H4 (cell line): ENCODE results near the gene ITGB8. TPM values are rescaled to one million over a fixed set of nuclear protein-coding genes. Genes with fewer than 3 reads are reported as not detected.
A peak's percentile ranks its signal among the peaks of the same experiment; 100 is the strongest.
"Not testable (repeated sequence)": the region's sequence is repeated elsewhere in the genome, so short reads cannot be mapped to it uniquely, and the experiment has no call there.

Experiments
- DNase-seq: peaks from one replicate; pipeline ENCODE4 v3.0.0-alpha.2; 2015; ENCODE audit warnings: low spot score
- total RNA-seq: library from RNA; depleted of rRNA; stranded (reverse); fragments of >200 nt; shearing (Covaris generic); gene quantifications from 2 replicates; pipeline ENCODE4 v1.2.3, GENCODE V29; 2014

Gene ITGB8
- total RNA-seq, 1 experiment from 2014 or later: 107 TPM

DNA sequence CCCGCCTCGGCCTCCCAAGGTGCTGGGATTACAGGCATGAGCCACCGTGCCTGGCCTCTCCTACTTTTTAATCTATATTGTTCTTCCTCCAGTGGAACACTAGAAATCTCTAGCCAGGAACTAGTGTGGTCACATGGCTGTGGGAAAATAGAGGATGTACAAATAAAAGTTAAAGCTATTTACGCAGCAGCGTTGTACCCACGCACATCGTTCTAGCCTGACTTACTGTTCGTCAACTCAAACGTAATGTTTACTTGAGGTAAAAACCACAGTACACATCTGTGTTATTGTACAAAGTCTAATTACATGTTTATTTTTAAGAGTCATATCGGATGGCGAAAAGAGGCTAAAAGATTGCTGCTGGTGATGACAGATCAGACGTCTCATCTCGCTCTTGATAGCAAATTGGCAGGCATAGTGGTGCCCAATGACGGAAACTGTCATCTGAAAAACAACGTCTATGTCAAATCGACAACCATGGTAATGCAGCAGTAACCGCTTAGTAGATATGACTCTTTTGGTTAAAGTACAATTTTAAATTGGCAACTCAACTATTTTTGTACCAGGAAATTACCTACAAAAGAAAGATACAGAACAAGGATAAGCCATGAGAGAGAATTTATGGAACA lies 50.8 kb downstream of the ITGB8 start:
- DNase-seq: peak; percentile 85

GRCh38 chr7:20383351-20383750 lies 52.7 kb downstream of the ITGB8 start:
- no peak for DNase-seq

- DNase-seq: no peak
These were observed 54.4 kb downstream of the ITGB8 start for GRCh38 chr7:20385126-20385525.

DNA sequence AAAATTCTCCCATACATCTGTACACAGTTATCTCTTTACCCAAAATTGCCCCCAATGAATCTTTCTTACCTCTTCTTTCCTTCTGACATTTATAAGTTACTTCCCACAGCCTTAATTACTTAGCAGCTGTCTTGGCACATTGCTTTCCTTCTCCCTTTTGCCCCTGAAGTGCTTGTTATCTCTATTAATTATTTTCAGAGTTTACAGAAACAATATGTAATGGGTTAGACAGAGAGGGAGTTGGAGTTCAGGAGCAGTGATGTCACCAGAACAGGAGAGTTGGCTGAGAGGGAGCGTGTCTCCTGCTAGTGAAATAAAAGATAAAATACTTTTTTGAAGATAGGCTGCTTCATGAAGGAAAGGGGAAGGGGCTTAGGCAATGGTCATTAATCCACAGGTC lies 57.4 kb downstream of the ITGB8 start:
- no peak for DNase-seq

DNA sequence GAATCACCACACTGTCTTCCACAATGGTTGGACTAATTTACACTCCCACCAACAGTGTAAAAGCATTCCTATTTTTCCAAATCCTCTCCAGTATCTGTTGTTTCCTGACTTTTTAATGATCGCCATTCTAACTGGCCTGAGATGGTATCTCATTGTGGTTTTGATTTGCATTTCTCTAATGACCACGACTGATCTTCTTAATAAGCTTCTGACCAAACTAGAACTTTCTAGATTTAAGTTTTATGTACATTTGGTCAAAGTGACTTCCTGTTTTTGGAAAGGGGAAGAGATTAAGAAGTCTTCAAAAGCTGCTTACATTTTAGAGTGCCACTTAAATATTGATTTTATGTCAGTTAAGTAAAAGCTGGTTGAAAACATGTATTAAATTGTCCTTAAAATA lies 58.5 kb downstream of the ITGB8 start:
- not testable (repeated sequence) for DNase-seq

GRCh38 chr7:20393021-20393610 lies 62.4 kb downstream of the ITGB8 start:
- no peak for DNase-seq

DNA sequence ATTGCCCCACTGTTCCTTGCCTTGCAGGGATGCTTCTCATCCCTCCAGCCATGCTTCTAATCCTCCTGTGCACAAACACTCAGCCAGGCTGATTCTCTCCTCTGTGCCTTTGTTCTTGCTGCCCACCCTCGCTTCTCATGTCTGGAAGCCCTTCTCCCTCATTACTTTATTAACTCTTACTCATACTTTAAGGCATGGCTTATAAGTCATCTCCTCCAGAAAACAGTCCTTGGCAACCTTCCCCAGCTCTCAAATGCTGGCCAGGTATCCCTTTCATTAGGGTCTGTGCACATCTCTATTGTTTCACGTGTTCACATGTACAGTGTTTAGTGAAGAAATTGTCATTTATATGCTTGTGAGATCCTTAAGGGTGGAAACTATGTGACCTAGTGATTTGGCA lies 62.9 kb downstream of the ITGB8 start:
- no peak for DNase-seq

GRCh38 chr7:20394284-20394683 lies 63.6 kb downstream of the ITGB8 start:
- DNase-seq: no peak

DNA sequence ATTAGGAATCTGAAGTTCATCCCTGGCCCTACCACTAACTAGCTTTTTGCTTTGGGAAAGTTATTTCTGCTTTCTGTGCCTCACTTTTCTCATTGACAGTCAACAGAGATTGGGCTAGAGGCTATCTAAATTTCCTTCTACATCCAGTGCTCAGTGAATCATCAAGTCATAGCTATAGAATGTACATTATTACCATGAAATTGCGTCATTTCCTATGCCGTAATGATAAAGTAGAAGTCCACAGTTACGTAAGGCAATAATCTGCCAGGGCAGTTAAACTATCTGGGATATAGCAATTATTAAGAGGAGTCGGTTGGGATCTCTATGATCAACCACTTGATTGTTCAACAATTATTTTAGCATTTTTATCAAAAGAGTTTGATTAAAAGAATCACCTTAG lies 64.4 kb downstream of the ITGB8 start:
- DNase-seq: no peak

- no peak for DNase-seq
These were observed 64.8 kb downstream of the ITGB8 start for GRCh38 chr7:20395511-20395910.

GRCh38 chr7:20399521-20399920 lies 68.8 kb downstream of the ITGB8 start:
- DNase-seq: no peak

DNA sequence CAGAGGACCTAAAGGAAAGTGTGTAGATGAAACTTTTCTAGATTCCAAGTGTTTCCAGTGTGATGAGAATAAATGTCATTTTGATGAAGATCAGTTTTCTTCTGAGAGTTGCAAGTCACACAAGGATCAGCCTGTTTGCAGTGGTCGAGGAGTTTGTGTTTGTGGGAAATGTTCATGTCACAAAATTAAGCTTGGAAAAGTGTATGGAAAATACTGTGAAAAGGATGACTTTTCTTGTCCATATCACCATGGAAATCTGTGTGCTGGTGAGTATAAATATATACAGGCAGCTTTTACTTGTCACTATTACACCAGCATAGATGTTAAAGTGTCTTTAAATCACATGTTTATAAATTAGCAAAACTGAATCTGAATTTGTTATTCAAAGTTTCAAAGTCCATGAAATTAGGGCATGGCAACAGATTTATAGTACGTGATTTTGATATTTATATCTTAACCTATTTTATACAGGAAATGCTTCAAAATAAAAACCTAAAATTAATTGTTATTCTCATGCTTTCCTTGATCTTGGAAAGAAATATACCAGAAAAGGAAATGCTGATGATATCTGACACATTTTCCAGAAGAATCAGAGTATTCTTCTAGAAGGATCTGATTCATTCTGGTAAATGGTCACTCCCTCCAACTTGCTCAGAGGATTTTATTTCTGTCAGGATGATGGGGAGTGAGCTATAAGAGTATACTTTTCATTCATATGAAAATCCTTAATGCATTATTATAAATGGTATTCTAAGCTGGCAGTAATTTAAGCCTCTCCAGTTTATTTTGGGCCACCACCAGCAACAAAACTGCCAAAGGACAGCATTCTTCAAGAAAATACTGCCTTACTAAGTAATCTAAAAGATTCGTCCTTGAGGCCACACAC lies 71.4 kb downstream of the ITGB8 start:
- no peak for DNase-seq

DNA sequence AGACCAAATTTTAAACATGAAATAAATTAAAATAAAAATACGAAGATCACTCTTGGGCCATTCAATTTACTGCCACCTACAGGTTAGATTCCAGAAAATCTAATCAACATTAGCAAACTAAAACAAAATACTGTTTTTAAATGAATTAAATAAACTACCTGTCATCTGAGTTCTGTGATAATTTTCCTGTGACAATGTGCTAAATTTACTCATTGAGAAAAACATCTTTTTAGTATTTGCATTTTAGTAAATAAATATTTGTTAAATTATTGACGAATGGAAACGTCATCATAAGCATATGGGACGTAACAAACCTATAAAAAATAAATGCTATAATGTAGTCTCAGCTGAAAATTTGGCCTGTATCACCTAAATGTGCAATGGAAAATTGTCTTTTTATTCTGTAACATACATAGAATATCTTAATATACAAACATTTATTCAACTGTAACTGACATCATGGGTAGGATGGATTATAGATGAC lies 72.1 kb downstream of the ITGB8 start:
- DNase-seq: no peak

GRCh38 chr7:20403331-20403730 lies 72.6 kb downstream of the ITGB8 start:
- DNase-seq: no peak

DNA sequence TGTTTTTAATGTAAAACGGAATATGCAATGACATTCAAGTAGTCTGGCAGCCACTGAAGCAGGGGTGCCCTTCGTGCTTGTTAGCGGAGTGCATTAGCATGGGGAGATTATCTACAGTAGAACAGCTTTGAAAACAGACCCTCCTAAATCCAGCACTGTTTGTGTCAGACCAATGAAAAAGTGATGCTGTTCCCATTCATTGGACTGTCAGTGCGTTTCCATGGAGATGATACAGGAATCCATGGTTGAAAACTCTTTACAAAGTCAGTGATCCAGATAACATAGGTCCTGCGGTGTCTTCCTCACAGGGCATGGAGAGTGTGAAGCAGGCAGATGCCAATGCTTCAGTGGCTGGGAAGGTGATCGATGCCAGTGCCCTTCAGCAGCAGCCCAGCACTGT lies 73.6 kb downstream of the ITGB8 start:
- no peak for DNase-seq

DNA sequence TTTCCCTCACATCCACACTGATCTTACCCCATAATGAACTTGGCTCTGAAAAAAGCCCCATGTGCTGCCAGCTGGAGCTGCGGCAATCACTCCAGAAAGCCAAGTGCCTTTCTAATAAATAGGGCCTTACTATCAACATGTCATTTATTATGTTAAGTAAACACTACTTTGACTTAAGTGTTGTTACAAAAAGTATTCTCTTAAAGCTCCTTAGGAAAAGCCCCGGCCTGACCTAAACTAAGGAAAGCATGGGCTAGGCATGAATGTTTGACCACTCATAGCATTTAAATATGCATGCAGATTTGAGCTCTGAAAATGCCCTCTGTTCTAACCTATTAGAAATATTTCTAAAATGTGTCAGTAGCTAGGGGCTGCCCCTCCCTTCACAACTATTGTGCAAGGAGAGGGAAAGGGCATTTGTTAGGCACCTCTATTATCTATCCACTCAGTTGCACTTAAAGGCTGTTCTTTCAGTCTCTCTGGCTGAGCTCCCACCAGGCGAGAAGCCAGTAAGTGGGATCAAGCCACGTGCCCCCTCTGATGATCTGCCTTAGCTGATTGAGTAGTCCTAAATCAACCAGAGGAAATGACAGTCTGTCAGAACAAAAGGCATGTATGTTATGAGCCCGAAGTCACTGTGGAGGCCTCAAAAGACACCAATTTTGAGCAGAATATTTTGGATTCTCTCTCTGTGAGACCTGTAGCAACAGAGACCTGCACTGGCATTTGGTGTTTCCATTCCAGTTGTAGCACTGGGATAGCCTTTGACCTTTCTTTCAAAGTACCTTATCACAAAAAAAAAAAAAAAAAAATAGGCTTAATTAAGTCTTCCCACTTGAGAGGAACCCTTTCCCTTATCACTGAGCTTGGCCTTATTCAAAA lies 77.1 kb downstream of the ITGB8 start:
- peak; percentile 64 for DNase-seq

DNA sequence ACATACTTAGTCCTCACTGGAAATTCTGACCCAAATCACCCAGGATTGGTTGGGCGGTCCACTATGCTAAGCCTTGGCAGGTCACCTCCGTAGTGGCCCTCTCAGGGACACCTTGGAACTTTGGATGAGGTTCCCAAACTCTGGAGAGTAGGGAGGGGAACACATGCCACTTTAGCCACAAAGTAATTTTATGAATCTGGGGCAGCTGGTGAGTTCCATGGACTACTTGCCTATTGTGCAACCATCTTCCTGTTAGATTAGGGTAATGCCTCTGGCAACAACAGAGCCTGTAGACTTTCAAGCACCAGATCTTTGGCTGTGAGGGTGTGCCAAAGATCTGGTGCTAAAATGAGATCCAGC lies 77.7 kb downstream of the ITGB8 start:
- peak; percentile 89 for DNase-seq

- no peak for DNase-seq
These were observed 79.3 kb downstream of the ITGB8 start for GRCh38 chr7:20409961-20410360.

DNA sequence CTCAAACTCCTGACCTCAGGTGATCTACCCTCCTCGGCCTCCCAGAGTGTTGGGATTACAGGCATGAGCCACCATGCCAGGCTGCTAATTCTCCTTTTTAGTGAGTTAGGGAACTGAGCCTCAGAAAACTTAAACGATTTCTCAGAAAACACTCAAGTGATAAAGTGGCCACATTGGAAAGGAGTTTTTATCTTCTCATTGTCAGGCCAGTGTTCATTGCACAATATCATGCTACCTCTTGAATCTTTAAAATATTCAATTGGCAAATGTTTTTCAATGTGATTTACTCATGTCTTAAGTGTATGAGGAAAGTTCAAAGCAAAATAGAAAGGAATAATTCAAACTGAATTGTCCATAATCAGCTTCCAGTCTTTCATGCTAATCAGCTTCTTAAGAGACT lies 80.7 kb downstream of the ITGB8 start:
- DNase-seq: no peak

GRCh38 chr7:20412032-20412431 lies 81.3 kb downstream of the ITGB8 start:
- DNase-seq: no peak

DNA sequence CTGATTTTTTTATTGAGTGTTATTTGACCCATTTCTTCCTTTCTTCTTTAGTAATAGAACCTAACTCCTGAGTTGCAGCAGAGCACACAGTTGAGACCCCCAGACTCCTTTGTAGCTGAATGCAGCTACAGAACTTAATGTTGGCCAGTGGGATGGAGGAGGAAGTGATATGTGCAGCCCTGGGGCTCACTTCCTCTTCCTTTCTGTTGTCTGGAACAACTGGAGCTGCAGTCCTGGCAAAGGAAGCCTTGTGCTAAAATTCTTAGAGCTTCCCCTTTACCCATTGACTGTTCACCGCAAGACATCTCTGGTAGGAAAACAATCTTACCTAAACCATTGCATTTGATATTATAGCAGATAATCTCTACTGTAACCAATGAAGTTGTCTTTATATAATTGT lies 86.6 kb downstream of the ITGB8 start:
- DNase-seq: no peak
